Limb (tissue), 2 donors: ENCODE measurements around the gene PHYHD1.

Experiments
- DNase-seq, 2 donors: peaks; one replicate each; pipeline ENCODE4 v3.0.0-alpha.2; 2016; ENCODE audit errors: extremely low spot score in 2 of 2

The PHYHD1 gene

DNA sequence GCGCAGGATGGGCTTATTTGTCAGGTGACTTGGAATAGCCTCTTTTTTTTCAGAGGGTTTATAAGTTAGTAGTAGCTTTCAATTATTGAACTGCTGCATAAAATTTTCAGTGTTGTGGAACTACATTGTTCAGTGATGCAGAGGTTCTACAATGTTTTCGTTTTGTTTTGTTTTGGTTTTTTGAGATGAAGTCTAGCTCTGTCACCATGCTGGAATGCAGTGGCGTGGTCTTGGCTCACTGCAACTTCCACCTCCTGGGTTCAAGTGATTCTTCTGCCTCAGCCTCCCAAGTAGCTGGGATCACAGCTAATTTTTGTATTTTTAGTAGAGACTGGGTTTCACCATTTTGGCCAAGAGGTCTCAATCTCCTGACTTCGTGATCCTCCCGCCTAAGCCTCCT lies 48.7 kb downstream of the PHYHD1 start:
- DNase-seq = no peak

DNA sequence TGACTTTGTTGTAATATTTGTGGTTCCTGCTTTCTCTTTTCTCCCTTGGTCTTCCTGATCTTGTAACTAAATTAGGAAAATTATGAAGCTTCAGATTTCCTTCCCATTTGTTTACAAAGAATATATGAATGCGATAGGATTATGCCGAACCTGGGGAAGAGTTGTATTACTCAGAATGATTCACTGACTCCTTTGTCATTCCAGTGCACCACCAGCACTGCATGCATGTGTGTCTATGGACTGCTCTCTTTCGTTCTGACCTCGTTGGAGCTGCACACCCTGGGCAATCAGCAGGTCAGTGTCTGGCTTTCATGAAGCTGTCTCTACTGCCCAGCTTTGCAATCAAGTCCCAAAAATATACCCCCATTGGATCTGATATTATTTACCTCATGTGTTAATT lies 52.2 kb downstream of the PHYHD1 start:
- no peak for DNase-seq

DNA sequence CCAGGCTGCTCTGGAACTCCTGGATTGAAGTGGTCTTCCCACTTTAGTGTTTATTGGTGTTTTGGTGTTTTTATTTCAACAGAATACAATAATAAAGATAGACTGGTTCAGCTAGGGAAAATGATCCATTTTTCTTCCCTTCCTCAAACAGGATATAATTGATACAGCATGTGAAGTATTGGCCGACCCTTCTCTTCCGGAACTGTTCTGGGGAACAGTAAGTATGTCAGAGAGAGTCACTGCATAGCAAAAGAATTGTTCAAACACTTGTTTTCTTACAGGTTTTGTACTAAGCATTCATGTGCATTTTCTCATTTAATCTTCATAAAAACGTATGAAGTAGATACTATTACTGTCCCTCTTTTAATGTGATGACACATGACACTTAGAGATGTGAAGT lies 58.3 kb downstream of the PHYHD1 start:
- DNase-seq = no peak

DNA sequence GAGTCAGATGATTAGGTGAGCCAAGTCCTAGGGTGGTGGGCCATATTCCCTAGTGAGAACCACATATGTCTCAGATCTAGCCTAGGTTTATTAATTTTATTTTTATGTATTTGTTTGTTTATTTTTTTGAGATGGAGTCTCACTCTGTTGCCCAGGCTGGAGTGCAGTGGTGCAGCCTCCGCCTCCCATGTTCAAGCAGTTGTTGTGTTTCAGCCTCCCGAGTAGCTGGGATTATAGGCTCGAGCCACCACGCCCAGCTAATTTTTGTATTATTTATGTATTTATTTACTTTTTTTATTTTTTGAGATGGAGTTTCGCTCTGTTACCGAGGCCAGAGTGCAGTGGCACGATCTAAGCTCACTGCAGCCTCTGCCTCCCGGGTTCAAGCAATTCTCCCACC lies 62.8 kb downstream of the PHYHD1 start:
- DNase-seq = no peak

DNA sequence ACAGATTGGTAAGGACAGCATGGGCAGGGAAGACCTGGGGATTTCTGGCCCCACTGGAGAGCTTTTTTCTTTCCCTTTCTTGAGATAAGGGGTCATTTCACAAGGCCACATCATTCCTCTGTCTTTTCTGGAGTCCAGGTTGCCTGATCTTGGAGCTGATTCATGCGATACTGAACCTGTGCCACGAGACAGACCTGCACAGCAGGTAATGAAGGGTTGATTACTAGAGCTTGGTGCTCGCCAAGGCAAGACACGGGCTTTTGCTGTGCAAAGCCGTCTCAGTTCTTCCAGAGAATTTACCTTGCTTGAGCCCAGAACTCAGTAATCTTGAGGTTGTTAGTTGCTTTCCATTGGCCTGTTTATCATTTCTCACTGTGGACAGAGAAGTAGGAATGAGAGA lies 65.9 kb downstream of the PHYHD1 start:
- no peak for DNase-seq

DNA sequence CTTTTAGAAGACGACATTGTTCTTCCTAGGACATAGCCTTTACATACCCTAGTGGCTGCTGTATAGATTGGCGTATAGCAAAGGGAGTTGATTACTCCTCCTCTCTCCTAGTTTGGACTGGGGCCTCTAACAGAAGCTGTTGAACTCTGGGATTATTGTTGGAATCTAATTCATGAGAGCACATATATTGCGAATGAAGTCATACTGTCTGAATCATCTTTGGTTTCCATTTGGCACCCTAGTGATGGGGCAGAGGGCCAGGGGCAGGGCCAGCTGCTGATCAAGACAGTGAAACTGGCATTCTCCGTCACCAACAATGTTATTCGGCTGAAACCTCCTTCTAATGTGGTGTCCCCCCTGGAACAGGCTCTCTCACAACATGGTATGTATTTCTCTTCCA lies 67.0 kb downstream of the PHYHD1 start:
- peak in 1 of 2 donors; percentile 31 for DNase-seq
